ENCODE results near the gene SRR. TPM values are rescaled to one million over a fixed set of nuclear protein-coding genes. Genes with fewer than 3 reads are reported as not detected.
"Not testable (repeated sequence)": the region's sequence is repeated elsewhere in the genome, so short reads cannot be mapped to it uniquely, and the experiment has no call there.

SRR gene
- 1 to 10 TPM; 3.7 to 6.6 (median 6.5) TPM for polyA plus RNA-seq

DNA sequence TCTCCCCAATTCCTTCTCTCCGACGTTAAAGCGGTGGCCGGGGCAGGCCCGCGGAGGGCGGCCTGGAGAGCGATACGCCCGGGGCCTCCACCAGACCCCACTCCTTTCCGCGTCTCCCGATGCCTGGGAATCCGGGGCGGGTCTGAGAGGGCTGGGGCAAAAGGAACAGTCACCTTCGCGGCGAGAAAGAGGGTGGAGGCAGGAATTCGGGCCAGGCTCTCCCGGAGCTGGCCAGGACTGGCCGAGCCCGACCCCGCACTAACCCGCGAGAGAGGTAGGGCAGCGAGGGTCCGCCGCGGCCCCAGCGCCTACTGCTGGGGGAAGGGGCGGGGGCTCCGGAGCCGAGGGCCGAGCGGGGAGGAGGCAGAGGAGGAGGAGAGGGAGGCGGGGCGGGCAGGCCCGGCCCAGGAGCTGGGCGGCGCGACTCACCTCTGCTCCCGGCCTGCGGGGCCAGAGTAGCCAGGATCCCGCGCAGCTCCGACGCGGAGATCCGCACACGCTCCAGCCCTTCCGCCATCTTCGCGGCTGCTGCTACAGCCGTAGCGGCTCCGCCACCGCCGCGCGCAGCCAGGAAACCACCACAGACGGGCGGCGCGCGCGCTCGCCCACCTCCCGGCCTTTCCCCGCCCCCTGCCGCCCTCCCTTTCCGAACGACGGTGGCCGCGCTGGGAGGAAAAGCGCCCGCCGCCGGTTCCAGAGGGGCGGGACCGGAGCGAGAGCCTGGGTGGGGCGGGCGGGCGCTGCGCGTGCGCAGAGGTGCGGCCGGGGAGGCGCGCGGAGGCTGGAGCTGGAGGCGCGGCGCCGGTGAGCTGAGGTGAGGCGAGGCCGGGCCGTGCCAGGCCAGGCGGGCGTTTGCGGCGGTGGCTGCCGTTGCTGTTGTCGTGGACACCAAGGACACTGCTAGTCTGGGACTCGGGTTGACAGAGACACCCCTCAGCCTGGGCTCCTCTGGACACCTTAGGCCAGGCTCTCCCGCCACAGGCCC, at the start of gene SRR, which contains the start of gene SMG6:
Gene SRR (plus strand): TSS at position 747 of the 985 bp plus-strand sequence. CDS start 11,611 bp downstream, outside the sequence.
Gene SMG6 (minus strand): TSS at position 582 of the 985 bp plus-strand sequence. CDS start 65 bp downstream, at position 517.
- 0 to 1% (median 0%) methylated on average over 61 to 107 of the region's 108 CpGs for WGBS, 3 donors
- peak within 1 kb of the TSS; percentile 51 for H3K27ac ChIP-seq (ENCODE audit: low read depth, low read length)

GRCh38 chr17:2258830-2259229, 44.9 kb upstream of the SRR start:
- H3K27ac ChIP-seq (ENCODE audit: low read depth, low read length), result not testable (repeated sequence)
- 92 to 95% (median 94%) methylated on average over 8 of the region's 8 CpGs for WGBS, 3 donors

GRCh38 chr17:2259769-2260536, 43.8 kb upstream of the SRR start:
- WGBS, 3 donors, result 61 to 87% (median 70%) methylated on average over 8 of the region's 8 CpGs
- H3K27ac ChIP-seq (ENCODE audit: low read depth, low read length), result no peak overlapping the region

DNA sequence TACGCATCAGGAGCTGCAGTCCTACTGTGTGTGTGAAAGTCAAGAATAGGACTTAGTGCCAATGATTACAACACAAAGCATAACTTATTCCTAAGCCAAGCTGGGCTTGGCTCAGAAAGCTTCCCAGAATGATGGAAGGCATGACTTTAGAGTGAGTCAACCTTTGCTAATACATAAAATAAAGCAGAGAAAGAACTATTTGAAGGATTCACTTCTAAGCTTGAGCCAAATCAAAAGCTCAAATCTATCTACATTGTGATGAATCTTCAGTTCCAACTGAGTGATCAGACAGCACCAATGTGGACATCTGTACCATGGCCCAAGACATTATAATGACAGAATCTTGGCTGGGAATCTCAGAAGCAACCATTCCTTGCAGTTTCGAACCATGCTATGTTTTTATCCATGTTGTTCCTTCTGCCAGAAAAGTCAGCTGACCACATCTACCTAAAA, 41.6 kb upstream of the SRR start:
- WGBS, 3 donors, result 74 to 77% (median 74%) methylated on average over 2 of the region's 2 CpGs
- H3K27ac ChIP-seq (ENCODE audit: low read depth, low read length), result no peak overlapping the region

DNA sequence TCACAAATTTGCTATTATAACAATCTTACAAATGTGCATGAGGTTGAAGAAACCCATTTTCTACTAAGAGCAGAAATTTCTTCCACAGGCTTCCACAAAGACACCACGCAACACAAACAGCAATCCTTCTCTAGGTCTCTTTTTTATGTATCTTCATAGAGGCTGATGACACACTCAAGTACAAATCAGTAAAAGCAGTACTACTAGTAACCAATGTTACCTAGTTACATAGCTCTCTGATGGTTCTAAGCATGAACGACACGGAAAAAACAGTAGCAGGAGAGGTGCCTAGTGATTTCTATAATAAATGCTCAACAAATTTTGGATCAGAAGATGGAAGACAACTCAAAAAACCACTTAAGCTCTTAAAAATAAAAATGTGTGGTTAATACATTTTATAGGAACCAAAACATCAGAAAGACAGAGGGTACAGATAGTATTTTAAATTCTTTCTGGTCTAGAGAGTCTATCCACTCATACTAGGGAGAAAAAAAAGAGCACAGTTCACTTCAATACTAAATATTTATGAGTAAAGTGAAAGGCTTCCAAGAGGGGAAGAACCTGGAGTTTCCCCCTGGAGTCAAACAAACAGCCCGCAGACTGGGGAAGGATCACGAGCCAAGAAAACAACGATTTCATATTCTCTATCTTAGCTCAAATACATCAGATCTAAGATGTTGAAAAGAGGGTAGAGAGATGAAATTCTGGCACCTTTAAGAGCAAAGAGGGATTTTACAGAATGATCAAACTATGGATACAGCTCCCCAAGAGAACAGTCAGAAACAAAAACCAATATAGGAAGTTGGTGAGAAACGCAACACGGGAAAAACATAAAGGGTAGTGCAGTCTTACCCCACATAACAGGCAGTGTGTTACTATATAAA, 40.3 kb upstream of the SRR start:
- H3K27ac ChIP-seq (ENCODE audit: low read depth, low read length), result no peak overlapping the region
- 63 to 78% (median 66%) methylated on average over 8 of the region's 8 CpGs for WGBS, 3 donors

GRCh38 chr17:2264067-2264860, 39.5 kb upstream of the SRR start:
- WGBS, 3 donors, result 79 to 81% (median 79%) methylated on average over 10 of the region's 10 CpGs
- H3K27ac ChIP-seq (ENCODE audit: low read depth, low read length), result no peak overlapping the region

DNA sequence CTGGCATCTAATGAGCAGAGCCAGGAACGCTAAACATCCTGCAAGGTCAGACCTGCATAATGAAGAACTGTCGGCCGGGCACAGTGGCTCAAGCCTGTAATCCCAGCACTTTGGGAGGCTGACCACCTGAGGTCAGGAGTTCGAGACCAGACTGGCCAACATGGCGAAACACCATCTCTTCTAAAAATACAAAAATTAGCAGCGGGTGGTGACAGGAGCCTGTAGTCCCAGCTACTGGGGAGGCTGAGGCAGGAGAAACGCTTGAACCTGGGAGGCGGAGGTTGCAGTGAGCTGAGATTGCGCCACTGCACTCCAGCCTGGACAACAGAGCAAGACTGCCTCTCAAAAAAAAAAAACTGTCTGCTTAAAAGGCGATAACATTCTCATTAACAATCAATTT, 38.6 kb upstream of the SRR start:
- not testable (repeated sequence) for H3K27ac ChIP-seq (ENCODE audit: low read depth, low read length)
- 90 to 94% (median 94%) methylated on average over 10 of the region's 10 CpGs for whole genome bisulfite sequencing, 3 donors

GRCh38 chr17:2266045-2266864, 37.5 kb upstream of the SRR start:
- H3K27ac ChIP-seq (ENCODE audit: low read depth, low read length), result no peak overlapping the region
- 54 to 80% (median 58%) methylated on average over 13 of the region's 13 CpGs for WGBS, 3 donors

DNA sequence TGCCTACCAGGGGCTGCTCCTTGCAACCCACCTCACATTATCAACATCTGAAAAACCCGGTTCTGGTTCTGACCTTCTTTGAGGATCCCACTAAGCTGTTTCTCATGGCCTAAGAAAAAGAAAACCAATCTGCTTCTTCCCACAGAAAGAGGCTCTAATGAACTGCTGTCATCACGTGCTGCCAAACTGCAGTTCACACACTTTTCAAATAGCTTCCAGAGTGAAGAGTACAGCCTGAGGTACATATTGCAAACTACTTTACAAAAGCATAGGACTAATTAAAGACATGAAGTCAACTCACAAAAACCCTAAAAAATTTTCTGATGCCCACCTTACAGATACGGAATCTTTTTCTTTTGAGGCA, 36.9 kb upstream of the SRR start:
- H3K27ac ChIP-seq (ENCODE audit: low read depth, low read length), result no peak overlapping the region
- WGBS, 3 donors, result 48 to 76% (median 71%) methylated on average over 3 of the region's 3 CpGs

DNA sequence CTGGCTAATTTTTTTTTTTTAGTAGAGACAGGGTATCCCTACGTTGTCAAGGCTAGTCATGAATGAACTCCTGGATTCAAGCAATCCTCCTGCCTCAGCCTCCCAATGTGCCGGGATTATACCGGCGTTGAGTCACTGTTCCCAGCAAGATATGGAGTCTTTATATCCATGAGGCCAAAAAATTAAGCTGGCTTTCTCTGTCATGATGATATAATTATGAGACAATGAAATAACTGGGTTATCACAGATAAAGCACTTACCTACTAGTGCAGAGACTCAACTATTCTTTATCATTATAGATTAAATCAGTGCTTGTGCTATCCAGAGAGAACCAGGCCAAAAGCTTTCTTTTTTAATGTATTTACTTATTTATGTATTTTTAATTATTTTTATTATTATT, 36.4 kb upstream of the SRR start:
- WGBS, 3 donors, result 89 to 92% (median 90%) methylated on average over 4 of the region's 4 CpGs
- no peak overlapping the region for H3K27ac ChIP-seq (ENCODE audit: low read depth, low read length)

DNA sequence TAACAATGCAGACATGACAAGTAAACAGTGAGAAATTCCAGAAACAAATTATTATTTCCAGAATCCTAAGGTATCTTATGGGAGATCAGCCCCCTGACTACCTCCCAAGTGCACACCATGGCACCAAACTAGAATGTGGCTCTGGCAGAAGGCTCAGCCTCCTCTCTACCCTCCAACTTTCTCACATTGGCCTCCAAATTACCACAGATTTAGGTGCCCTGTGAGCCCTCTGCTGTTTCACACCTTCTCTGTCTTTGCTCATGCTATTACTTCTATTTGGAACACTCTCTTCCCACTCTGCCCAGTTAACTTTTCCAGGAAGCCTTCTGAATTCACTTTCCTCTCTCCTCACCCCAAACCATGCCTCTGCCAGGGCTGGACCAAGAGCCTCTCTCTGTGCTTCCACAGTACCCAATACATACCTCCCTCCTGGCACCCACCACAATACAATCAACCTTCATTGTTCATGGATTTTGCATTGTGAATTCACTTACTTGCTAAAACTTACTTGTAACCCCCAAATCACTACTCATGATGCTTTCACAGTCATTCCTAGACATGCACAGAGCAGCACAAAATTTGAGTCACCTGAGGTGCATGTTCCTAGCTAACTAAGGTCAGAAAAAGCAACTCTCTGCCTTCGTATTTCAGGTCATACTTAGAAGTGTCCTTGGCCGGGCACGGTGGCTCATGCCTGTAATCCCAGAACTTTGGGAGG, 31.6 kb upstream of the SRR start:
- H3K27ac ChIP-seq (ENCODE audit: low read depth, low read length), result no peak overlapping the region

DNA sequence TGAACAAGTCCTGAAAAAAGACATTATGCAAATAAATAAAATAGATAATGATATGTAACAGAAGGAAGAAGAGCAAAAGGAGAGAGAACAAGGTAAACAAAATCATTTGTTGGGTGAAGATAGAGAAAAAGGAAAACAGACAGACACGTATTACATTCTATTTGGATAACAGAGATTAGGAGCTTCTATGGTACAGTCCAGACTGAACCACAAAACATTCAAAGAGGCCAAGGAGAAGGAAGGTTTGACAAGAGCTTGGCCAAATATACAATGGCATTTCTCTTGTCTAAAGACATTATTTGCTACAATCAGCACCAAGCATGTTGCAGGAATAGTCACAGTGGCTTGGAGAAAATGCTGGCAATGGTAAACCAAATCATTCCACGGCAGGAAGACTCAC, 29.3 kb upstream of the SRR start:
- no peak overlapping the region for H3K27ac ChIP-seq (ENCODE audit: low read depth, low read length)
- WGBS, 3 donors, result 47 to 72% (median 66%) methylated on average over 2 of the region's 2 CpGs

More for the DNA sequence above, 31.6 kb upstream of the SRR start:
- 96 to 98% (median 97%) methylated on average over 3 of the region's 3 CpGs for WGBS, 3 donors

DNA sequence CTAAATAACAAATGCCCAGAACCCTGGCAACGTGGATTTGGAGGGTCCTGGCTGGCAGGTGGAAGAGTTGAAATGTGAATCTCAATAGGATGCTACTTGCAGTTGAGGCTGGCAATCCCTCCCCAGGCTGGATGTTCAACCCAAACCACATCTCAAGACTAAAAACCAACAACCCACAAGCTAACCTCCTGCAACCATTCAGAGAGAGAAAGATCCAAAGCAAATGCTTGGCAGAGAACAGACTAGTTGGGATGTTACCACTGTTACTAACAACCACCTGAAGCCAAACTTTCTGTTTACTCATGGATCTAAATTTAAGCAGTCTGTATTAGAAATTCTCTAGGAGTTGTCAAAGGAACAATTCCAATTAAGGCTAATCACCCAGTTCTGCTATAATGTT, 28.0 kb upstream of the SRR start:
- 71 to 80% (median 75%) methylated on average over 1 of the region's 1 CpG for WGBS, 3 donors
- H3K27ac ChIP-seq (ENCODE audit: low read depth, low read length), result no peak overlapping the region

GRCh38 chr17:2277429-2278170, 26.1 kb upstream of the SRR start:
- 95 to 98% (median 96%) methylated on average over 9 of the region's 9 CpGs for WGBS, 3 donors
- H3K27ac ChIP-seq (ENCODE audit: low read depth, low read length), result no peak overlapping the region

DNA sequence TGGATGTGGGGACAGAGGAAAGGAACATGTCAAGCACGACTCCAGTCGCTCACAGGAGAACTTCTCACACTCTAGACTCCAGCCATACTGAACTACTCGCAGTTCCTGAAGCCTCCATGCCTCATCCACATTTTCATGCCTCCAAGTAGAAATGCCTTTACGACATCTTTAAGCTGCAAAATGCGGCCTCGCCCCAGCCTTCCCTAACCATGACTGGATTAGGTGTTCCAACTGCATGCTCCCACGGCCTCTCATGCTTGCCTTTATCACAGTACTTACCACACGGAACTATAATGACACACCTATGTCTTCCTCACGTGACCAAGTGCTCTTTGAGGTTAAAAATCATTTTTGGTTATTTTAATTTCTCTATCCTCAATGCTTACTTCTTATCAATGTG, 24.0 kb upstream of the SRR start:
- WGBS, 3 donors, result 94 to 96% (median 96%) methylated on average over 9 of the region's 9 CpGs
- no peak overlapping the region for H3K27ac ChIP-seq (ENCODE audit: low read depth, low read length)

Data from adipose tissue (tissue), 3 donors.